Naive thymus-derived CD4-positive, alpha-beta T cell (primary cell): ENCODE data around the gene MNS1. TPM values are rescaled to one million over a fixed set of nuclear protein-coding genes. Genes with fewer than 3 reads are reported as not detected.

Experiments
- ATAC-seq: fragments of 150-1000 bp; cut with Tn5 transposase; 2 replicates; pipeline ENCODE4 v1.10.0; 2021; ENCODE audit warnings: mild to moderate bottlenecking, moderate library complexity
- CTCF ChIA-PET: fragments of 350-600 bp; sonication (Branson Sonifier 250); formaldehyde crosslinking; loops from one replicate; lab custom pipeline; 2021; ENCODE audit warnings: antibody characterized with exemption; lab: Charles Lee
- POLR2A ChIA-PET: fragments of 350-600 bp; sonication (Branson Sonifier 250); formaldehyde crosslinking; loops from one replicate; lab custom pipeline; 2021; ENCODE audit warnings: antibody characterized with exemption, inconsistent platforms; lab: Charles Lee
- DNase-seq, 9 donors: peaks; one replicate each; pipeline versions ENCODE4 v3.0.0 to v3.0.0-alpha.2; 2020 to 2022; ENCODE audit warnings: mixed read lengths in 1 of 9
- H3K27ac ChIP-seq: one replicate; pipeline ENCODE4 v1.7.0; 2013; ENCODE audit warnings: mild to moderate bottlenecking, low read depth, low read length, moderate library complexity
- H3K27me3 ChIP-seq, 2 donors: one replicate each; pipeline ENCODE4 v1.7.0; 2013; ENCODE audit warnings: low read length in 2 of 2, mild to moderate bottlenecking in 2 of 2, moderate library complexity in 2 of 2; ENCODE audit not compliant: control insufficient read depth in 2 of 2, insufficient read depth in 2 of 2
- H3K36me3 ChIP-seq, 3 experiments: 1 replicate in 2 of 3; 2 replicates in 1 of 3; pipeline ENCODE4 v1.7.0; 2013; ENCODE audit warnings: low read length in 3 of 3, mild to moderate bottlenecking in 3 of 3, moderate library complexity in 1 of 3; ENCODE audit not compliant: insufficient read depth in 3 of 3, control insufficient read depth in 2 of 3
- H3K4me1 ChIP-seq, 2 donors: one replicate each; pipeline ENCODE4 v1.7.0; 2013; ENCODE audit warnings: low read length in 2 of 2, mild to moderate bottlenecking in 2 of 2, moderate library complexity in 1 of 2; ENCODE audit not compliant: control insufficient read depth in 2 of 2, insufficient read depth in 2 of 2
- H3K4me3 ChIP-seq: 2 replicates; pipeline ENCODE4 v1.7.0; 2013; ENCODE audit warnings: mild to moderate bottlenecking, low read length
- H3K9me3 ChIP-seq, 3 experiments: 1 replicate in 2 of 3; 2 replicates in 1 of 3; pipeline ENCODE4 v1.7.0; 2013; ENCODE audit warnings: low read length in 3 of 3; ENCODE audit not compliant: control insufficient read depth in 2 of 3
- H3K27ac Mint-ChIP-seq, 9 donors: one replicate each; pipeline ENCODE4 v1.8.0; 2020 to 2022; ENCODE audit warnings: mixed read lengths in 9 of 9, mild to moderate bottlenecking in 8 of 9, moderate library complexity in 5 of 9, inconsistent platforms in 2 of 9
- H3K27me3 Mint-ChIP-seq, 5 donors: one replicate each; pipeline ENCODE4 v1.8.0; 2021 to 2022; ENCODE audit warnings: mixed read lengths in 5 of 5, mild to moderate bottlenecking in 1 of 5
- H3K36me3 Mint-ChIP-seq, 5 donors: one replicate each; pipeline ENCODE4 v1.8.0; 2020 to 2022; ENCODE audit warnings: mixed read lengths in 5 of 5, mild to moderate bottlenecking in 3 of 5, inconsistent platforms in 1 of 5
- H3K4me1 Mint-ChIP-seq, 7 donors: one replicate each; pipeline ENCODE4 v1.8.0; 2020 to 2022; ENCODE audit warnings: mixed read lengths in 7 of 7, mild to moderate bottlenecking in 3 of 7, inconsistent platforms in 1 of 7
- H3K4me3 Mint-ChIP-seq, 10 donors: one replicate each; pipeline ENCODE4 v1.8.0; 2020 to 2022; ENCODE audit warnings: mild to moderate bottlenecking in 10 of 10, mixed read lengths in 10 of 10, moderate library complexity in 6 of 10, inconsistent platforms in 2 of 10
- H3K9me3 Mint-ChIP-seq, 11 donors: one replicate each; pipeline ENCODE4 v1.8.0; 2020 to 2022; ENCODE audit warnings: mixed read lengths in 11 of 11, mild to moderate bottlenecking in 4 of 11, inconsistent platforms in 1 of 11, moderate library complexity in 1 of 11
- intact Hi-C, 2 donors: fragments of 100-400 bp; cut with micrococcal nuclease; formaldehyde crosslinking; loops; one replicate each; pipeline ENCODE4 v1.15.1; 2023
- polyA plus RNA-seq, 2 donors: library from polyadenylated mRNA; unstranded; fragments of 300-500 nt; fragmentation: Illumina TruSeq; gene quantifications; one replicate each; pipeline ENCODE4 v1.2.3, GENCODE V29; 2021
- total RNA-seq, 6 experiments: library from RNA in 5 of 6; stranded (reverse) in 5 of 6; gene quantifications; 1 replicate in 5 of 6; 2 replicates in 1 of 6; pipeline ENCODE4 v1.2.3 and lab custom pipeline; 2021 to 2026

MNS1 gene
- total and polyA plus RNA-seq, 7 experiments from 2014 or later = 0.24 to 0.53 (median 0.31) TPM; not detected in 4

DNA sequence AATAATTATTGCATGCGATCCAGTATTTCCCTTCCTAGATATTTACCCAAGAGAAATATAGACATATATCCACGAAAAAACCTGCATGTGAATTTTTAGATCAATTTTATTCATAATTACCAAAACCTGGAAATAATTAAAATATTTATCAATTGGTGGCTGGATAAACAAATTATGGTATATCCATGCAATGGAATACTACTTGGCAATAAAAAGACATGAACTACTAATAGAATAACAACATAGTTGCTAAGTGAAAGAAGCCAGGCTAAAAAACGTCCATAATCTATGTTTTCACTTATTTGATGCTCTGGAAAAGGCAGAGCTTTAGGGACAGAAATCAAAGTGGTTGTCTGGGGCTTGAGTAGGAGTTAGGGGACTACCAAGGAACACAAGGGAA lies 79.0 kb downstream of the MNS1 start:
- no peak overlapping the region for H3K4me3 ChIP-seq
- CTCF ChIA-PET = no interaction called here
- peaks cover 0 to 2% (median 0%) of the 10 kb centered on the region in 5 donors for H3K36me3 Mint-ChIP-seq
- intact Hi-C loops = no loop called here
- H3K4me1 ChIP-seq = no peaks in the 10 kb centered on the region
- peaks cover 0 to 19% (median 2%) of the 10 kb centered on the region in 5 donors for H3K27me3 Mint-ChIP-seq
- no peaks in the 10 kb centered on the region for H3K27me3 ChIP-seq
- no peaks in the 10 kb centered on the region for H3K4me1 Mint-ChIP-seq
- no peaks in the 10 kb centered on the region for H3K36me3 ChIP-seq
- DNase-seq (no peak), ATAC-seq (no peak)
- no peak overlapping the region for H3K27ac Mint-ChIP-seq
- no peak overlapping the region for H3K4me3 Mint-ChIP-seq
- H3K27ac ChIP-seq = no peak overlapping the region
- POLR2A ChIA-PET = no interaction called here
- peaks cover under 1 to 10% (median 3%) of the 10 kb centered on the region in 11 donors for H3K9me3 Mint-ChIP-seq
- H3K9me3 ChIP-seq = no peaks in the 10 kb centered on the region

DNA sequence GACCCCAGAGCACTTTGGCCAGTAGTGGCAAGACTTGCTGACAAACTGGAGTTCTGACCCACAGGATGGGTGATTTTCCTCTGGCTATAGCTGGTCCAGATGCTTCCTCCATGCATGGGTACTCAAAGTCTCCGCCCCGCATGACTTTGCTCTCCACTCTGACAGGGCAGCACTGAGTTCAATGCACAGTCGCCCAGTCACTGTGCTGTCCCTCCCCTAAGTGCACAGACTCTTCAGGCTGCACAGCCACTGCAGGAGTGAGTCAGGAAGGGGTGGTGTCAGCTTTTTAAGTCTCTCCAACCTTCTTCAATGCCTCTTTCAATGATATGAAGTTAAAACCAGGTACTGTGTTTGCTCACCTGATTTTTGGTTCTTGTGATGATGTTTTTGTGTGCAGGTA lies 81.9 kb downstream of the MNS1 start:
- H3K27ac Mint-ChIP-seq = no peak overlapping the region
- H3K4me1 Mint-ChIP-seq = no peaks in the 10 kb centered on the region
- Histone ChIP-seq H3K9me3 (no peaks in the 10 kb centered on the region), H3K36me3 (no peaks in the 10 kb centered on the region), H3K27me3 (no peaks in the 10 kb centered on the region), H3K4me3 (no peak overlapping the region), H3K4me1 (no peaks in the 10 kb centered on the region), H3K27ac (no peak overlapping the region)
- CTCF ChIA-PET = no interaction called here
- DNase-seq = no peak
- intact Hi-C loops = no loop called here
- H3K27me3 Mint-ChIP-seq = peaks cover 0 to 33% (median 7%) of the 10 kb centered on the region in 5 donors
- POLR2A ChIA-PET = no interaction called here
- H3K9me3 Mint-ChIP-seq = peaks cover 4 to 36% (median 22%) of the 10 kb centered on the region in 11 donors
- peaks cover 0 to 12% (median 3%) of the 10 kb centered on the region in 5 donors for H3K36me3 Mint-ChIP-seq
- no peak for ATAC-seq
- no peak overlapping the region for H3K4me3 Mint-ChIP-seq

Other genes with a start within 250 kb of the MNS1 start
- 10 to 100 TPM; 21.2 to 48.7 (median 29.5) TPM for gene RFX7, start 221.3 kb downstream of the MNS1 start, total RNA-seq
- gene RFX7, start 221.3 kb downstream of the MNS1 start, polyA plus RNA-seq = 1 to 10 TPM; 4.1 to 5.0 TPM
- 1 to 10 TPM; 1.6 to 3.1 (median 1.9) TPM for gene TEX9, start 99.7 kb downstream of the MNS1 start, total RNA-seq
- gene TEX9, start 99.7 kb downstream of the MNS1 start, polyA plus RNA-seq = under 1 TPM; 0.44 to 0.61 TPM